GM10266 (cell line): Measurements from ENCODE around the gene WAC.
"Not testable (repeated sequence)": the region's sequence is repeated elsewhere in the genome, so short reads cannot be mapped to it uniquely, and the experiment has no call there.

ENCODE experiments used
- DNase-seq: peaks from one replicate; pipeline ENCODE4 v3.0.0; 2012; ENCODE audit errors: extremely low spot score
- TF ChIP-seq, protein P1 (sequence below): IDR thresholded peaks from 2 replicates; pipeline ENCODE4 v1.5.1; 2012; ENCODE audit warnings: mild to moderate bottlenecking, low read depth; ENCODE audit not compliant: control insufficient read depth, insufficient read depth; ENCODE audit errors: missing control alignments

WAC gene

GRCh38 chr10:28569506-28570159 is 36.7 kb downstream of the WAC start:
- no peak for DNase-seq
- TF ChIP-seq, protein P1, sequence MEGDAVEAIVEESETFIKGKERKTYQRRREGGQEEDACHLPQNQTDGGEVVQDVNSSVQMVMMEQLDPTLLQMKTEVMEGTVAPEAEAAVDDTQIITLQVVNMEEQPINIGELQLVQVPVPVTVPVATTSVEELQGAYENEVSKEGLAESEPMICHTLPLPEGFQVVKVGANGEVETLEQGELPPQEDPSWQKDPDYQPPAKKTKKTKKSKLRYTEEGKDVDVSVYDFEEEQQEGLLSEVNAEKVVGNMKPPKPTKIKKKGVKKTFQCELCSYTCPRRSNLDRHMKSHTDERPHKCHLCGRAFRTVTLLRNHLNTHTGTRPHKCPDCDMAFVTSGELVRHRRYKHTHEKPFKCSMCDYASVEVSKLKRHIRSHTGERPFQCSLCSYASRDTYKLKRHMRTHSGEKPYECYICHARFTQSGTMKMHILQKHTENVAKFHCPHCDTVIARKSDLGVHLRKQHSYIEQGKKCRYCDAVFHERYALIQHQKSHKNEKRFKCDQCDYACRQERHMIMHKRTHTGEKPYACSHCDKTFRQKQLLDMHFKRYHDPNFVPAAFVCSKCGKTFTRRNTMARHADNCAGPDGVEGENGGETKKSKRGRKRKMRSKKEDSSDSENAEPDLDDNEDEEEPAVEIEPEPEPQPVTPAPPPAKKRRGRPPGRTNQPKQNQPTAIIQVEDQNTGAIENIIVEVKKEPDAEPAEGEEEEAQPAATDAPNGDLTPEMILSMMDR, result no peak

DNA sequence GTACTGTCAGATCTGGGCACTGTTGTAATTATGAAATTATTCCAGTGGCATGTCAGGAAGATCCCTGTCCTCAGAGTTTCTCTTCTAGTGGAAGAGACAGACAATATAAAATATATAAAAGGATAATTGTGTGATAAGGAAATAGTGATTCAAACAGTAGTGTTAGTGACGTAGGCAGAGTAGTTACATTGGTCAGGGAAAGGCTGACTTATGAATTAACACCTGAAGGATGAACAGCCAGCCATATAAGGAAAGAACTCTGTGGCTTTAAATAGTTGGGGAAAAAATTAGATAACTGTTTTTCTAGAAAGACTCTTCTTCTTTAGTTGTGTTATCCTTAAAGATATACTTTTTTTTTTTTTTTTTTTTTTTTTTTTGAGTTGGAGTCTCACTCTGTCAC is 37.7 kb downstream of the WAC start:
- DNase-seq, result no peak
- TF ChIP-seq, protein P1, result no peak

GRCh38 chr10:28571265-28571664 is 38.3 kb downstream of the WAC start:
- TF ChIP-seq, protein P1, result no peak
- DNase-seq, result no peak

DNA sequence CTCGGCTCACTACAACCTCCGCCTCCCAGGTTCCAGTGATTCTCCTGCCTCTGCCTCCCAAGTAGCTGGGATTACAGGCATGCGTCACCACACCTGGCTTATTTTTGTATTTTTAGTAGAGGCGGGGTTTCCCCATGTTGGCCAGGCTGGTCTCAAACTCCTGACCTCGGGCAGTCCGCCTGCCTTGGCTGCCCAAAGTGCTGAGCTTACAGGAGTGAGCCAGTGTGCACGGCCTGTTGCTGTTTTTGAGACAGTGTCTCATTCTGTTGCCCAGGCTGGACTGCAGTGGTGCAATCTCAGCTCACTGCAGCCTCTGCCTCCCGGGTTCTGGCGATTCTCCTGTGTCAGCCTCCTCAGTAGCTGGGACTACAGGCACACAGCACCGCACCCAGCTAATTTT is 41.3 kb downstream of the WAC start:
- DNase-seq, result not testable (repeated sequence)

DNA sequence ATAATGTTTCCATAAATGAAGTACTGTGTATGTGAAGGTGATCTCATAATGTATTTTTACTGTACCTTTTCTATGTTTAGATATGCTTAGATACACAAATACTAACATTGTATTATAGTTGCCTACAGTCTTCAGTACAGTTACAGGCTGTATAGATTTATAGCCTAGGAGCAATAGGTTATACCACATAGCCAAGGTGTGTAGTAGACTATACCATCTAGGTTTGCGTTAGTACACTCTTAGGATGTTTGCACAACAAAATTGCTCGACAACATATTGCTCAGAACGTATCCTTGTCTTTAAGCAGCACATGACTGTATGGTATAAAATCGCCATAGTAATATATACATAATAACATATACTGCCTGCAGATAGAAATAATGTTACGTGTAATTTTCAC is 42.9 kb downstream of the WAC start:
- no peak for DNase-seq
- TF ChIP-seq, protein P1, result no peak

DNA sequence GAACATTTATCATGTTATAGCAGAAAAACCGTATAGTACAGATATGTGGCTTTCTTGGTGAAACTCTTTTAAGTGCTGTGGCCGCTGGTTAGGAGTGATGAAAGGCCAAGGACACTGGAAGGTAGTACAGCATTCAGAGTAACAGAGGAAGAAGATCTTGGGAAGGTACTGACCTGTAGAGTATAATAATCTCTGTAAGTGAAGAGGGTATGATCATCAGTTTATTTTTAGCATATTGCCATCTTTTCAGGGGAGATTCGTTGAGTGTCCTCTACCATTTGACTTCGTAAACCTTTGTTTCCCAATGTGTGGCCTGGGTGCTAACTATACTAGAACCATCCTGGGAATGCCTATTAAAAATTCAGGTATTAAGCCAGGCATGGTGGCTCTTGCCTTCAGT is 44.6 kb downstream of the WAC start:
- TF ChIP-seq, protein P1, result no peak

DNA sequence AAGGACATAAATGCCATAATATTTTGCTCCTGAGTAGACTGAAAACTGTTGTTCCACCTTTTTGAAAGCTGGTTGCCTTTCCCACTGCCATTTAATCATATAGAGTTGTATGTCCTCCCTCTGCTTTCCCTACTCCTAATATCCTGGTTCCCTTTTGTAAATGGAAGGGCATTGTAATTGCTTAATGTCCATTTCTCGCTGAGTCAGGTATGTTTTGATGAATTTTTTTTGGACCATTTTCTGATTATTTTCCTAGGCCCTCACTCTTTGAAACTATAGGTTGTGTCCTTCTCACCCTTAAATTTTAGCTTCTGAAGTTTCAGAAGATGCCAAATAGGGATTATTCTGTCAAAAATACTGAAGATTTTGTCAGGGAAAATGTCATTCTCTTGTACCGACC is 45.5 kb downstream of the WAC start:
- DNase-seq, result no peak

More for the DNA sequence above, 44.6 kb downstream of the WAC start:
- DNase-seq, result no peak

More for the DNA sequence above, 45.5 kb downstream of the WAC start:
- TF ChIP-seq, protein P1, result no peak
